H1 (cell line): ENCODE data around the gene CHRNA5. TPM values are rescaled to one million over a fixed set of nuclear protein-coding genes. Genes with fewer than 3 reads are reported as not detected.

Experiments used
- ATF3 ChIP-seq: IDR thresholded peaks from 2 replicates; pipeline ENCODE4 v1.6.1; 2011; ENCODE audit warnings: low read depth, mild to moderate bottlenecking, low read length; ENCODE audit not compliant: insufficient read depth
- CHD7 ChIP-seq: fragments of 300-600 bp; sonication (generic); IDR thresholded peaks from 2 replicates; pipeline ENCODE4 v1.7.1; 2012; ENCODE audit warnings: low read length, moderate library complexity, mild to moderate bottlenecking, inconsistent platforms; ENCODE audit not compliant: insufficient replicate concordance
- EZH2 ChIP-seq: fragments of 200-600 bp; sonication (generic); IDR thresholded peaks from 2 replicates; pipeline ENCODE4 v1.7.1; 2012; ENCODE audit warnings: low read depth, mild to moderate bottlenecking, moderate library complexity, low read length, inconsistent platforms; ENCODE audit not compliant: severe bottlenecking
- JUND ChIP-seq: IDR thresholded peaks from 2 replicates; pipeline ENCODE4 v1.6.1; 2011; ENCODE audit warnings: mild to moderate bottlenecking, improper control_type of control experiment, low read length
- RFX5 ChIP-seq: IDR thresholded peaks from 2 replicates; pipeline ENCODE4 v1.6.1; 2011; ENCODE audit warnings: low read depth, low read length, improper control_type of control experiment, borderline replicate concordance
- TBP ChIP-seq: IDR thresholded peaks from 2 replicates; pipeline ENCODE4 v1.6.1; 2011; ENCODE audit warnings: low read depth, low read length, improper control_type of control experiment
- TCF12 ChIP-seq: IDR thresholded peaks from 2 replicates; pipeline ENCODE4 v1.6.1; 2011; ENCODE audit warnings: low read depth, mild to moderate bottlenecking, low read length
- USF2 ChIP-seq: IDR thresholded peaks from 2 replicates; pipeline ENCODE4 v1.6.1; 2011; ENCODE audit warnings: low read length, improper control_type of control experiment
- polyA plus RNA-seq, 7 experiments: library from polyadenylated mRNA; depleted of rRNA in 3 of 7; stranded (reverse) in 5 of 7; unstranded in 2 of 7; fragments of >200 nt in 5 of 7; fragments of 200-250 nt in 2 of 7; gene quantifications; 1 replicate in 5 of 7; 2 replicates in 1 of 7; 4 replicates in 1 of 7; pipeline versions ENCODE4 v1.2.1 to v1.2.3, GENCODE V29; 2011 to 2013; ENCODE audit warnings: missing spikeins in 2 of 7, mixed read lengths in 2 of 7
- total RNA-seq: library from RNA; stranded (reverse); fragmentation: NEBNext Ultra II Directional; extraction: Animal tissue kit (Norgen Biotek cat#: 25700); gene quantifications from 2 replicates; pipeline ENCODE4 v1.2.1, GENCODE V29; 2021

The CHRNA5 gene
- total and polyA plus RNA-seq, 2 of the 8 experiments (the other 6 are each of a cell fraction or from before 2014, with no cell fraction given) = 13.5 to 31.4 TPM

GRCh38 chr15:78541744-78542034 lies 23.6 kb upstream of the CHRNA5 start (continued):
- TF ChIP-seq JUND (no peak), ATF3 (no peak), EZH2 (no peak), CHD7 (no peak), RFX5 (no peak), USF2 (no peak), TBP (no peak), TCF12 (no peak)
